HG02571 (cell line): ENCODE results near the gene CYTL1.
"Not testable (repeated sequence)": the region's sequence is repeated elsewhere in the genome, so short reads cannot be mapped to it uniquely, and the experiment has no call there.

Source experiments
- ATAC-seq: cut with Tn5 transposase; IDR thresholded peaks from one replicate; pipeline ENCODE4 v1.9.1; 2021; ENCODE audit warnings: mild to moderate bottlenecking, moderate library complexity; ENCODE audit not compliant: unreplicated experiment

CYTL1 gene

DNA sequence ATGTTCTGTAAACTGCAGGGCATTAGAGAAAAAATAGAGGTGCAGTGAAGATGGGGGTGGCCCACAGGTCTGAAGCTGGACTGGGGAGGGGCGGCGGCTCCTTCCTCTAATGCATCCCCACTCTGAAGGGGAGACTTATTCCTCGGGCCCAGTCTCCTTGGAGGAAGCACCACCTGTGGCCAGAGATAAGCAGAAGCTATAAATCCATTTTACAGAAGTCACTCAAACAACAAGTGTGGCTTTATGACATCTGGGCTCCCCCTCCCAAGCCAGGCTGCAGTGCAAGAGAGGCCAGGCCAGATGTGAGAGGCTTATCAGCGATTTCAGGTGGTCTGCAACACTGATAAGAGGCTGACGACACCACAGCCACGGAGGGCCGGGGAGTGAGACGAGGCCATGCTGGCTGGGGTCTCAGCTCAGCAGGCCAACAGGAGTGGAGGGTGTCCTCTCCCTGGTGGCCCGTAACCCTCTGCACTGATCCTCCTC lies 15.8 kb downstream of the CYTL1 start:
- ATAC-seq, result no peak

DNA sequence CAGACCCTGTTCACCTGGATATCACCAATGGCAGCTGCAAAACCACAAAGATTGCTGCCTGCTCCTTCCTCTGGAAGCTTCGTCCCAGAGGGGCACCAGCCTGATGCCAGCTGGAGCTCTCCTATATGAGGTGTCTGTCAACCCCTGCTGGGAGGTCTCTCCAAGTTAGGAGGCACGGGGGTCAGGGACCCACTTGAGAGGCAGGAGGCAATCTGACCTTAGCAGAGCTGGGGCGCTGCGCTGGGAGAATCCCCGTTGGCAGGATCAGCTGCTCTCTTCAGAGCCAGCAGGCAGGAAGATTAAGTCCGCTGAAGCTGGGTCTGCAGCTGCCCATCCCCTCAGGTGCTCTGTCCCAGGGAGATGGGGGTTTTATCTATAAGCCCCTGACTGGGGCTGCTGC lies 17.6 kb downstream of the CYTL1 start:
- ATAC-seq, result not testable (repeated sequence)

DNA sequence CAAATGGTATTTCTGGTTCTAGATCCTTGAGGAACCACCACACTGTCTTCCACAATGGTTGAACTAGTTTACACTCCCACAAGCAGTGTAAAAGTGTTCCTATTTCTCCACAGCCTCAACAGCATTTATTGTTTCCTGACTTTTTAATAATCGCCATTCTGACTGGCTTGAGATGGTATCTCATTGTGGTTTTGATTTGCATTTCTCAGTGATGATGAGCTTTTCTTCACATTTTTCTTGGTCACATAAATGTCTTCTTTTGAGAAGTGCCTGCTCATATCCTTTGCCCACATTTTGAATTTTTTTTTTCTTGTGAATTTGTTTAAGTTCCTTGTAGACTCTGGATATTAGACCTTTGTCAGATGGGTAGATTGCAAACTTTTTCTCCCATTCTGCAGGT lies 22.3 kb downstream of the CYTL1 start:
- ATAC-seq, result not testable (repeated sequence)

GRCh38 chr4:4995908-4996265 lies 23.4 kb downstream of the CYTL1 start:
- ATAC-seq, result no peak

DNA sequence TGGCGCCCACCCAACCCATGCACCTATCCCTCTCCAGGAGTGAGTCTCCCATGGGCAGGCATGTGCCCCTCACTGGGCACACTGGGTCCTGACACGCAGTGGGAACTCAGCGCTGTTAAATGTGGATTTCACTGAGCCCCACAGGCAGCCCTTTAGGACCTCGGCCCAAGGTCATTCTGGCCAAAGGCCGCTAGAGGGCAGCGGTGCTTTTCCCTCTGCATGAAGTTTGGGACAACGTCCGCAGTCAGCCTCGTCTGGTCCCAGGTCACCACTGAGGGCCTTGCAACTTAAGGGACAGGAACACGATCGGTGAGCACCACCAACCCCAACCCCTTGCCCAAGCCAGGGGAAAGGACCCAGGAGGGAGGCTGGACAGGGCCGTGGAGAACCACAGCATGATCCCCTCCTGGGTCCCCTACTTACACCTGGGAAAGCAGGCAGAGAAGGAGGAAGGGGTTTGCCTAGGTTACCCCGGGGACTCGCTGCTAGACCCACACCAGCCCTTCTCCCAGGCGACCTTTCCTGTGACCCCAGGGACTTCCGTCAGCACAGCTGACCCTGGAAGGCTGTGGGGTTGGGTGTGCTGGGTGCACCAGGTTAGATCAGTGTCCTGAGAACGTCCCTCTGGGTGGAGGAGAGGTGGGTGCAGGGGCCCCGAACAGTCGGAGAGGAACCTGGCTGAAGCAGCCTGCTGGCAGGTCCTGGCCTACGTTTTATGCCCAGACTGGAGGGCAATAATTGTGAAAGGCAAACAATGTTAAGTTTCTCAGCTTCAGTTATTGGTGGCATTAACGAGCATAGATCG lies 24.0 kb downstream of the CYTL1 start:
- peak; percentile 62 for ATAC-seq

GRCh38 chr4:4994312-4995097 lies 24.8 kb downstream of the CYTL1 start:
- ATAC-seq, result no peak

GRCh38 chr4:4992833-4993232 lies 26.4 kb downstream of the CYTL1 start:
- no peak for ATAC-seq

GRCh38 chr4:4991541-4992099 lies 27.6 kb downstream of the CYTL1 start:
- ATAC-seq, result no peak

DNA sequence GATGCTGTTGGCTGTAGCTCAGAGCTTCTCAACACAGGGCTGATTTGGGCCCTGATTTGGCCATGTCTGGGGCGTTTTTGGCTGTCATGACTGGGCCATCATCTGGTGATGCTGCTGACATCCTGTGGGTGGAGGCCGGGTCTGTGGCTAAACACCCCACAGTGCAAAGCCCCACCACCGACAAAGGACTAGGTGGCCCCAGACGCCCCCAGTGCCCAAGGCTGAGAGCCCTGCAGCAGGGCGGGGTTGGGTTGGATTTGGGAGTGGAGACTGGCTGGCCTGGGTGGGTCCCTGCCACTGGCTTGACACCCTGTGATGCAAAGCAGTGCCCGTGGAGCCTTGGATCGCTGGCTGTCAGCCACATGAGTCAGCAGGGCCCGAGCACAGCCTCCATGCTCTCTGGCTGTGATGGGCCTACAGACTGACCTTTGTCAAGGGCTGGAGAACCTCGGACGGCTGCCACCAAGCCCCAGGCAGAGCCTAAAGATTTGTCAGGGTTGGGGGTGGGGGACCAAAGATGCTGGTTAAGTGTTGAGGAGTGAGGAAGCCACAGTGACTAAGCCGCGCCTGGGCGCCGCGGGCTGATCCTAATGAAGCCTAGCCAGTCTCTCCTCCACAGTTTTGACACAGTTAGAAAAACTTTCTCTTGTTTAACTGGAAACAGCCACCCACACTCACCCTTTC lies 28.3 kb downstream of the CYTL1 start:
- ATAC-seq, result no peak

DNA sequence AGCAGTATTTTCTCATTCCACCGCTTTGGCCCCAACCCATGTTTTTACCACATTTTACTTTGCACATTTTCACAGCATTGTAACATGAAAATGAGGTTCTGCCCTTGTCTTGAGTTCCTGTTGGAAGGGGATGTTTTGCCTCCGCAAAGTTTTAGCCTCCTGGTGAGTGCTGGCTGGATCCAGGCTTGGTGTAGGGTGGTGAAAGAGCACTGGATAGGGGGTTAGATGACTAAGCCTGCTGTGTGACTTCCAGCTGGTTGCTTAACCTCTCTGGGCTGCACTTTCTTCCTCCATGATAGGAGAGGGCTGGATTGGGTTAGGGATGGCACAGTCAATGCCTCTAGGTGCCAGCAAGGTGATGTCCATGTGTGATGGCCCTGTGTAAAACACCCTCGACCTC lies 28.9 kb downstream of the CYTL1 start:
- no peak for ATAC-seq

GRCh38 chr4:4989083-4989622 lies 30.1 kb downstream of the CYTL1 start:
- no peak for ATAC-seq

- no peak for ATAC-seq
These were observed 31.6 kb downstream of the CYTL1 start for GRCh38 chr4:4987656-4988055.

DNA sequence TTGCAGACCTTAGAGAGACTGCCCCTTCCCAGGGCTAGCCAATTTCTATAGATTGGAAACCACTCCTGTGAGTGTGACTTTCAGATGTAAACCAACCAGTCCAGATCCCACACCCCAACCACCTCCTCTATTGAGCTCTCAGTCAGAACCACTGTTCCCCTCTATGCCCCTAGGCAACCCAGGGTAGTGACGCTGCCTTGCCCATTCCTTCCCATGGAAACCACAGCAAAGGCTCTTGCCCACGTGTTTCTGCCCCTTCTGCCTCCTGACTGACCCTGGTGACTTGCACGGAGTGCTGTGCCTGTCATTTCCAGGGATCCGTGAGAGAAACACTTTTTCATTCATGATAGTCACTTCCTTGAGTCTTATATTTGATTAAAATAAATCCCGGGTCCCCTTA lies 32.4 kb downstream of the CYTL1 start:
- ATAC-seq, result no peak

DNA sequence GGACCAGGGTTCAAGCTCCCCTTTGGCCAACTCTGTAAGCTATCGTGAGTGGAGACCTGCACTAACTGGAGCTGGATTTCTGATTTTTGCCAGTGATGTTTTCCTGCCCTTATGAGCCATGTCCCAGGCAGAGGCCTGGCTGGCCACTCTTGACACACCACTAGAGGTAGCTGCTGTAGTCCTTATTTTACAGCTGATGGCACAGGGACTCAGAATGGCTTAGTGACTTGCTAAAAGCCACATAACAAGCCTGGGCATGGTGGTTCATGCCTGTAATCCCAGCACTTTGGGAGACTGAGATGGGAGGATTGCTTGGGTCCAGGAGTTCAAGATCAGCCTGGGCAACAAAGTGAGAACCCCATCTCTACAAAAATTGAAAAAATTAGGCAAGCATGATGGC lies 33.4 kb downstream of the CYTL1 start:
- no peak for ATAC-seq

DNA sequence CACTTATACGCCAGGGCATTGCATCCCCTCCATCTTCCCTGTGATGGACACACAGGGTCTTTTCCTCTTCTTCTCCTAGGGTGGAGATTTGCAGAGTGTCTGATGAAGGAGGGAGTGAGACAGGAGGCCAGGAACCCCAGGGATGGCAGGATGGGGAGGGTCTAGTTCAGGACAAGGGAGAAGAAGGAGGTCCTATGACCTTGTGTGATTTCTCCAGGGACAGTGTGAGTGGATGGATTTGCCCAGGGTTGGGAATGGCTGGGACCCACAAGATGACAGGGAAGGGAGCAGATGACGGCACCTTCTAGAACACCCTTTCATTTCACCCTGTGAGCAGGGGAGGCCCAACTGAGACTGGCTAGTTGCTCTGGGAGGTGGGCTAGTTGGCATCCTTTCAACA lies 34.2 kb downstream of the CYTL1 start:
- no peak for ATAC-seq

DNA sequence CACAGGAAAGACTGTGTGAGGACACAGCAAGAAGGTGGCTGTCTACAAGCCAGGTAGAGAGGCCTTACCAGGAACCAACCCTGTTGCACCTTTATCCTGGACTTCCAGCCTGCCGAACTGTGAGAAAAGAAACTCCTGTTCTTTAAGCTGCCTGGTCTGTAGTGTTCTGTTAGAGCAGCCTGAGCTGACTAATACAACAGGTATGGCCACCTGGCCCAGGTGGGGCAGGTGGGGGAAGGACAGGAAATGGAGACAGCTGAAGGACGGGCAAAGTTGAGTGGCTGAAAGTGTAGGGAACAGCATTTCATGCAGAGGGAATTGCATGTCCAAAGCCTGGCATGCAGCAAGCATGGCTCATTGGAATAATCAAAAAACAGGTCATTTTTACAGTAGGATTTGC lies 35.1 kb downstream of the CYTL1 start:
- no peak for ATAC-seq

DNA sequence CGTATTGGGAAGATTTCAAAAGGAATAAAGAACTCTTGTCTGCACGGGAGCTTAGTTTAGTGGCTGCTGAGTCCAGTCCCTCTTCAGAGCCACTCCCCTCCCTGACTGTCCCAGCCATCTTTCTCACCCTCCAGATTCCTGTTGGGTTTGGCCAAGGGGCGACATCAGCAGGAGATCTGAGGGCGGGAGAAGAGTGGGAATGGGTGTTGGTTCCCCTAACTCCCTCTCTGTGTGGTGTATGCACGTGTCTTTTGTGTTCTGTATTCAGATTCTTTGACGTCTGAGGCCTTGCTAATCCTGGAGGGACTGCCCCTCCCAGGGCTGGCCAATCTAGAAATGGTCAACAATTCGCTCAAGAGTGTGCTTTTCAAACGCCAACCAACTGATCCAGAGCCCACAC lies 37.4 kb downstream of the CYTL1 start:
- ATAC-seq, result no peak

DNA sequence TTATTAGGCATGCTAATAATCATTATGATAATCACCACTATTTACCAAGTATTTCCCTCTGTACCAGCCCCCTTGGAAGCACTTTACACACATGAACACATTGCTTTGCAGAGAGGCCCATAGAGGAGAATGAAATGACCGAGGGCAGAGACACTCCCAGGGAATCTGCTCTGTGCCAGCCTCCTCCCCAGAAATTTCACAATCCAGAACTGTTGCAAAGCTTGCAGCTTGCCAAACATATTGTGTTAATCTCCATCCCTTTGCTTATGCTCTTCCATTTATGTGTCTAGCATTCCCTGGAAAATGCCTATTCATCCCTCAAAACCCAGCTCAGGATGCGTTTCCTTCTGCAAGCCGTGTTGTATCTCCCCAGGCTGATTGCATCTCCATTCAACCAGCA lies 37.8 kb downstream of the CYTL1 start:
- no peak for ATAC-seq

DNA sequence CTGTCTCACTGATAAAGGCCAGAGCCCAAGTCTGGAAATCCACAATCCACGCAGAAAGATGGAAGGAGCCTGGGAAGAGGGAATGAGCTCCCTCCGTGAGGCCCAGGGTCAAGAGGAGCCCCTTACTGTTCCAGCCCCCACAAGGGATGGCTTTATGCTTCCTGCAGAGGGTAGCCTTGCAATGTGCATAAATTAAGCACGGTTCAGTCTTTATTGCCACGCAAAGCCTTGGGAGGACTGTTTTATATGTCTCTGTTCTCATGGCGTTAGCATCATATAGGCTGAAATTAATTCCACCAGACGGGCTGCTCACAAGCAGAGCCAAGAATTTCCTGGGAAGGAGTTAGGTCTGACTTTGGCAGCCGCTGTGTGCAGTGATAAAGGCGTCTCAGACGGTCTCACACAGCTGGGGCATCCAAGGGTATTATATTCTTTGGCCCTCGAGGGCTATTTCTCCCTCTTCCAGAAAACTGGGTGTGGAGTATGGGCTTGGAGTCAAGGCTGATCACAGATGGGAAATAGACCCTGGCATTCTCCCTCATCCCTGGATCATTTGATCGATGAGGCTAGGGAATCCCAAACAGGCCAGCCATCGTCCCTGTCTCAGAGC lies 38.5 kb downstream of the CYTL1 start:
- ATAC-seq, result no peak

- no peak for ATAC-seq
These were observed 39.3 kb downstream of the CYTL1 start for GRCh38 chr4:4979971-4980370.

DNA sequence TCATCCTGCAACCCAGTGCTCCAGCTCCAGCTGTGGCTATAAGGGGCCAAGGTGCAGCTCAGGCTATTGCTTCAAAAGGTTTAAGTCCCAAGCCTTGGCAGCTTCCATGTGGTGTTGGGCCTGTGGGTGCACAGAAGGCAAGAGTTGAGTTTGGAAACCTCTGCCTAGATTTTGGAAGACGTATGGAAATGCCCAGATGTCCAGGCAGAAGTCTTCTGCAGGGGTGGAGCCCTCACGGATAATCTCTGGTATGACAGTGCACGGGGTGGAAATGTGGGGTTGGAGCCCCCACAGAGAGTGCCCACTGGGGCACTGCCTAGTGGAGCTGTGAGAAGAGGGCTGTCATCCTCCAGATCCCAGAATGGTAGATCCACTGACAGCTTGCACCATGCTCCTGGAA lies 44.5 kb downstream of the CYTL1 start:
- ATAC-seq, result no peak
